RPMI8226 (cell line): ENCODE measurements around the gene SVOPL.

Experiments
- DNase-seq: peaks from one replicate; pipeline ENCODE4 v3.0.0-alpha.2; 2015

Gene SVOPL

DNA sequence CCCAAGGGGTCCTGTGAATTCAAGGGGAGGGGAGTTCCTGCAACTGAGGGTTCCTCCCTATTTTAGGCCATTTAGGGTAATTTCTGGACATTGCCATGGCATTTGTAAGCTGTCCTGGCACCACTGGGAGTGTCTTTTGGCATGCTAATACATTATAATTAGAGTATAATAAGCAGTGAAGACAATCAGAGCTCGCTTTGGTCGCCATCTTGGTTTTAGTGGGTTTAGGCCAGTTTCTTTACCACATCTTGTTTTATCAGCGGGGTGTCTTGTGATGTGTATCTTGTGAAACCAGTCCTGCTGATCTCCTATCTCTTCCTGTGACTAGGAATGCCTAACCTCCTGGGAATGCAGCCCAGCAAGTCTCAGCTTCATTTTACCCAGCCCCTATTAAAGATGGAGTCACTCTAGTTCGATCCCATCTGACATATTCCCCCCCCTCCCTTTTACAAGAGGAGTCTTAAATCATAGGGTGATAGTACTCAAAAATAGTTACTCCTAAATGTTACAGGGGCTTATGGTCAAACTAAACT lies 43.2 kb downstream of the SVOPL start:
- DNase-seq: no peak

DNA sequence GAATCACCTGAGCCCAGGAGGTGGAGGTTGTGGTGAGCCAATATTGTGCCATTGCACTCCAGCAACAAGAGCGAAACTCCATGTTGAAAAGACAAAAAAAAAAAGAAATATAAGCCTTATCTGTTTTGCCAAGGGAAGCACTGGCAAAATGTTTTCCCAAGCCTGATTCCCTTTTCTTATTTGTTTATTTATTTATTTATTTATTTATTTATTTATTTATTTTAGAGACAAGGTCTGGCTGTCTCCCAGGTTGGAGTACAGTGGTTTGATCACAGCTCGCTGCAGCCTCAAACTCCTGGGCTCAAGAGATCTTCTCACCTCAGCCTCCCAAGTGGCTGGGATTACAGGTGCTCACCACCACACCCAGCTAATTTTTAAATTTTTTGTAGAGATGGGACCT lies 44.2 kb downstream of the SVOPL start:
- no peak for DNase-seq

DNA sequence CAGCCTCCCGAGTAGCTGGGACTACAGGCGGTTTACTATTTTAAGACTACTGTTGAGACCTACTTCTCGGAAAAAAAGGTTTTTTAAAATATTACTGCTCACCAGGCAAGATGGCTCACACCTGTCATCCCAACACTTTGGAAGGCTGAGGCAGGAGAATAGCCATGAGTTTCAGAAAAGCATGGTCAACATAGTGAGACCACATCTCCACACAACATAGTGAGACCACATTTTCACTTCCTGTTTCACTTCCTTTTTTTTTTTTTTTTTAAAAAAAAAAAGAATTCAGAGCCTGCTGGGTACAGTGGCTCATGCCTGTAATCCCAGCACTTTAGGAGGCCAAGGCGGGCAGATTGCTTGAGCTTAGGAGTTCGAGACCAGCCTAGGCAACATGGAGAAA lies 46.5 kb downstream of the SVOPL start:
- DNase-seq: peak; percentile 32

DNA sequence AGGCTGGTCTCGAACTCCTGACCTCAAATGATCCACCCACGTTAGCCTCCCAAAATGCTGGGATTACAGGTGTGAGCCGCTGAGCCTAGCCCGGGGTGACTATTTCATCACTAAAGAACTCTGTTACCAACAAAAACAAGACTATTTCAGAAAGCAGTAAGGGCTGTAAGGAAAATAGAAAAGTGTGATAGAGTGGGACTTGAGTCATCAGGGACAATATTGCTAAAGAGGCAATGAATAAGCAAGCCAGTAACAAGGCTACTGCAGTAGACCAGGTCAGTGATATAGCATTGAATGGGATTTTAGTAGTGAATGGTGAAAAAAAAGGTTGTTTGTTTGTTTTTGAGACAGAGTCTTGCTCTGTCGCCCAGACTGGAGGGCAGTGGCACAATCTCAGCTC lies 51.7 kb downstream of the SVOPL start:
- DNase-seq: no peak

DNA sequence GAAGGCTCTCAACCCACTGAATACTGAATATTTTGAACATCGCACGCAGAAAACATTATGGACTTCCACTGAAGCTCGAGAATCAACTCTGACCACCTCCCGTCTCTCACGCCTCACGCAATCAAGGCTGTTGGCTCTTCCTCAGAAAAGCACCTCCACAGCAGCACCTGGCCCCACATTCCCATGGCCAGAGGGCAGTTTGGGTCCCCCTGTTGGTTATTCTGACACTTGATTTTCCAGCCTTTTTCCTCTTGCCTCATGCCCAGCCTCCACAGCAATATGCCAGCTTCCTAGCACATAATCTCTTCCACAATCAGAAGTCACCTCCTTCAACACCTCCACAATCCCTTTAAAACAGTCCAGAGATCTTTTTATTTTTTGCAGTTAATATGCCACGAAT lies 55.9 kb downstream of the SVOPL start:
- no peak for DNase-seq

- DNase-seq: no peak
Observed at GRCh38 chr7:138632826-138633602, 68.1 kb downstream of the SVOPL start.

GRCh38 chr7:138632384-138632783 lies 68.8 kb downstream of the SVOPL start:
- no peak for DNase-seq

GRCh38 chr7:138630059-138630610 lies 71.0 kb downstream of the SVOPL start:
- no peak for DNase-seq

GRCh38 chr7:138627361-138627760 lies 73.8 kb downstream of the SVOPL start:
- no peak for DNase-seq

DNA sequence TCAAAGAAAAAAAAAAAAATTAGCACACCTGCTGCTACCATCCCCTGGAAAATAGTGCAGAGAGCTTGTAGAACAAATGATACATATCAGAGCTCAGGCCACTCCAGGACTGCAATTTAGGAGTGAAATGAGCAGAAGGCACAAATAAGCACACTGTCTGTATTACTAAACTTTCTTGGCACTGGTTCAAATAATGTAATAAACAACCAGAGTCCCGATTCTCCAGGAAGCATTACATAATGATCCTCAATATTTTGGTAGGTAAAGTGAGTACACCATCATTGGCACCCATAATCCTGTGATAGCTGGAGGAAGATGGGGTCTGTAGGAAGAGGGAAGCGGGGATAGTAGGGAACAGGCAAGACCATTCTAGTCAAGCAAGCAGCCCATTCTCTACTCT lies 74.3 kb downstream of the SVOPL start:
- no peak for DNase-seq

DNA sequence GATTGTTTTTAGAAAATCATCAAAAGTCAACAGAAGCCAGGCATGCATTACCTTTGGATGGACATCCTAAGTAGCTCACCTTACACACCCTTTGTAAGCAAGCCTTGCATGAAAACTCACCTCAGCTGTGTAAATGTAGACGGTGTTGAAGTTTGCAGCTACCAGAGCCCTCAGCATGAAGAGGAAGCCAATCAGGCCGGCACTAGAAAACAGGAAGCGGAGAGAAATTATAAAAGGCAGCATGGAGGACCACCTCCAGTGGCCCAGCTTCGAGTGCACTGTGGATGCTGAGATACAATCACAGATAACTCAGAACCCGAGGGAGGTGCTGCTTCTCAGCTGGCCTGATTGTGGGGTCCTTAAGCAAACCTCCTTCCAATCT lies 75.3 kb downstream of the SVOPL start:
- DNase-seq: no peak

- no peak for DNase-seq
Observed at GRCh38 chr7:138625084-138625848, 75.9 kb downstream of the SVOPL start.

- DNase-seq: no peak
Observed at GRCh38 chr7:138622841-138623240, 78.3 kb downstream of the SVOPL start.

DNA sequence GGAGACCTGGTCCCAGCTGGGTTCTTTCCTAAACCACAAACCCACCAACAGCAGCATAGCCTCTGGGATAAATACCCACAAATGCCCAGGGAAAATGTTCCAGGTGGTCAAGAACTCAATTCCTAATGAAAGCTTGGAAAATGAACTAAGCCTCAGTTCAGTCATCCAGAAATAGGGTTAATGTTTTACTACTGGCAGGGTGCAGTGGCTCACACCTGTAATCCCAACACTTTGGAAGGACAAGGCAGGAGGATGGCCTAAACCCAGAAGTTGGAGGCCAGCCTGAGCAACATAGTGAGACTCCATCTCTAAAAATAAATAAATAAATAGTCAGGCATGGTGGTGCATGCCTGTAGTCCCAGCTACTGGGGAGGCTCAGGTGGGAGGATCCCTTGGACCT lies 82.2 kb downstream of the SVOPL start:
- DNase-seq: no peak

DNA sequence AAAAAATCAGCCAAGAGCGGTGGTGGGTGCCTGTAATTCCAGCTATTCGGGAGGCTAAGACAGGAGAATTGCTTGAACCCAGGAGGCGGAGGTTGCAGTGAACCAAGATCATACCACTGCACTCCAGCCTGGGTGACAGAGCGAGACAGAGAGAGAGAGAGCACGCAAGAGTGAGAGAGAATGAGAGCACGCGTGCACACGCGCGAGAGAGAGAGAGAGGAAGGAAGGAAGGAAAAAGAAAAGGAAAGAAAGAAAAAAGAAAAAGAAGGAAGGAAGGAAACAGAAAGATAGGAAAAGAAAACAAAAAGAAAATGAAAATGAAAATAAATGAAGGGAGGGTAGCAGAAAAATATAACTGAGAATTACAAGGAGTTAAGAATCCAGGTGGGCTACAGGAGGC lies 82.7 kb downstream of the SVOPL start:
- no peak for DNase-seq

GRCh38 chr7:138616085-138616484 lies 85.1 kb downstream of the SVOPL start:
- DNase-seq: no peak

DNA sequence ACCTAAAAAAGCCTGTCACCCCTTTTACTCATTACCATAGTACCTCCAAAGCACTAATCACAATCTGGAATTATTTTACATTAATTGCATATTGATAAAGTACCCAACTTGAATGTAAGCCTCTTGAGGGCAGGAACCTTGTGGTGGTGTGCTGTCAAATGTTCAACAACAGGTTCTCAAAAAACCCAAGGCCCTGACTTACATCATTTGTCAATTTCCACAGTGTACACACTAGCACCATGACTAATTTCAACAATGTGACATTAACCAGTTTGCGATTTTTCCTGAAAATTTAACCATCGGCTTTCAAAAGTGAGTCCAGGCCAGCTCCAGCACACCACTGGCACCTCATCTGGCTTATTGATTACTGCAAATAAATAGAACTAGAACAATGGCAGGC lies 87.5 kb downstream of the SVOPL start:
- no peak for DNase-seq

DNA sequence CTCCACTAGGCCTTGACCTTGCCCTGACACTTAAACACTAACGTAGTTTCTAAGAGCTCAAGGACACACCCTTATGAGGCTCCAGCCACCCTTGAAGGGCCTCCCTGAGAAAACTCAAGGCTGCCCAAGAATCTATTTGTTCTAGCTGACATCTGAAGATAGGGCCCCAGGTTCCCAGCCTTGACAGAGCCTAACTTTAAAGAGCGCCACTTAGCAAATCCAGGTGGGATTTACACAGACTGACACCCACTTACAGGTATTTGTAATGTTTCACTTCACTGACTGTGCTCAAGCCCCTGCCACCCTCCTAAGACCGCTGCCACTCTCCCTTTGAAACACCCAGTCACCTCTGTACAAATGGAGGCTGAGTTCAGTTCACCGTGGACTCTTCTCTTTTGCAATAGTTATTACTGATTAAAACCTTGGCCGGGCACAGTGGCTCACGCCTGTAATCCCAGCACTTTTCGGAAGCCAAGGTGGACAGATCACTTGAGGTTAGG lies 90.4 kb downstream of the SVOPL start:
- no peak for DNase-seq

DNA sequence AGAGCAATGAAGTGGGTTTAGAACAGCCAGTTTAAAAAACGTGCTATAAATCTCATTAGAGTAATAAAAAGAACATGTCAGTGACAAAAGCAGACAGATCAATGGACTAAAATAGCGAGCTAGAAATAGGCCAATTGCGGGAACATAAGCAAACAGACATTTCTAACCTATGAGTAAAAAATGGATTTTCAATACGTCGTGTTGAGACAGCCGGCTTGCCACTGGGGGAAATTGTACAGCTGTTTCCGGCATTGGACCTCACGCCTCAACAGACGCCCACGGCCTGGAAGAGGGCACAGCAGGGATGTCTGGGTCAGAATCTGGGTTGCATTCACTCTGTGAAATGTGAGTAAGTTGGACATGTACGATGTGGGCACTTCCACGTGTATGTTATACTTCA lies 92.9 kb downstream of the SVOPL start:
- no peak for DNase-seq

- DNase-seq: no peak
Observed at GRCh38 chr7:138607216-138608126, 93.7 kb downstream of the SVOPL start.

DNA sequence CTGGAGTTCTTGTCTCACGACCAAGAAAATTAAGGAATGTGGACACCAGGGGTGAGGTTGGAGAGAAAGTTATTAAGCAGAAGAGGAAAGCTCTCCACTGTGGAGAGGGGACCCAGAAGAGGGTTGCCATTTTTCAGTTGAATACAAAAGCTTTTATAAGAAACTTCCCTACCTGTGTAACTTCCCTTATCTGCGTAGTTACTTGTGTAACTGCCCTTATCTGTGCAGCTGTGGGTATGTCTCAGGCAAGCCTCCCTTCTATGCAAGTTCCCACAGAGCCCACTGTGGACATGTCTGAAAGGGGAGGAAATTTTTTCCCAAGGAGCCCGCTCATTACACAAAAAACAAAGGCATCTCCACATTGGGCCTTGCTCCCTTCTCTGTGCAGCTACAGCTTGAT lies 94.9 kb downstream of the SVOPL start:
- DNase-seq: no peak

DNA sequence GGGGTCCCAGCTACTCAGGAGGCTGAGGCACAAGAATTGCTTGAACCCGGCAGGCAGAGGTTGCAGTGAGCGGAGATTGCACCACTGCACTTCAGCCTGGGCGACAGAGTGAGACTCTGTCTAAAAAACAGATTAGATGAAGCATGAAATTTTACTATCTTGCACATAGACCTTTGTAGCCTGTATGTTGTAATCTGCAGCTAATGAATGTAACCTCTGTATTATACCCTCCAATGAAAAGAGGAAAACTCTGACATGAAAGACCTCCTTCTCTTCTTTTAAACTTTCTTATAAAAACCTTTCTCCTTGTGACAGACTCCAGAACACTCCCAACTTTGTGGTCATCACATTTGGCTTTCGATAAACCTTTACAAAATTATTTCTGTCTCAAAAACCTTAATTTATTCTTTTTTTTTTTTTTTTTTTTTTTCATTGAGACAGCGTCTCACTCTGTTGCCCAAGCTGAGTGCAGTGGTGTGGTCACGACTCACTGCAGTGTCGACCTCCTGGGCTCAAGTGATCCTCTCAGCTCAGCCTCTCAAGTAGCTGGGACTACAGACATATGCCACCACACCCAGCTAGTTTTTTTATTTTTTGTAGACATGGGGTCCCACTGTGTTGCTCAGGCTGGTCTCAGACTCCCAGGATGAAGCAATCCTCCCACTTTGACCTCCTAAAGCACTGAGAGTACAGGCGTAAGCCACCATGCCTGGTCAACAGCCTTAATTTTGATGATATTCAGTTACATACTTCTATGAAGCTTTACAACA lies 97.4 kb downstream of the SVOPL start:
- DNase-seq: no peak
